PC-9 (cell line): Measurements from ENCODE around the gene RNF8.

ENCODE experiments used
- CTCF ChIP-seq: fragments of 200-600 bp; sonication (generic); conservative IDR thresholded peaks from 2 replicates; pipeline ENCODE4 v1.6.1; 2017; ENCODE audit warnings: mixed run types, antibody characterized with exemption, mild to moderate bottlenecking, moderate library complexity
- EZH2 ChIP-seq: fragments of 200-600 bp; sonication (generic); IDR thresholded peaks from 2 replicates; pipeline ENCODE4 v1.8.0; 2017; ENCODE audit warnings: antibody characterized with exemption, low read depth

DNA sequence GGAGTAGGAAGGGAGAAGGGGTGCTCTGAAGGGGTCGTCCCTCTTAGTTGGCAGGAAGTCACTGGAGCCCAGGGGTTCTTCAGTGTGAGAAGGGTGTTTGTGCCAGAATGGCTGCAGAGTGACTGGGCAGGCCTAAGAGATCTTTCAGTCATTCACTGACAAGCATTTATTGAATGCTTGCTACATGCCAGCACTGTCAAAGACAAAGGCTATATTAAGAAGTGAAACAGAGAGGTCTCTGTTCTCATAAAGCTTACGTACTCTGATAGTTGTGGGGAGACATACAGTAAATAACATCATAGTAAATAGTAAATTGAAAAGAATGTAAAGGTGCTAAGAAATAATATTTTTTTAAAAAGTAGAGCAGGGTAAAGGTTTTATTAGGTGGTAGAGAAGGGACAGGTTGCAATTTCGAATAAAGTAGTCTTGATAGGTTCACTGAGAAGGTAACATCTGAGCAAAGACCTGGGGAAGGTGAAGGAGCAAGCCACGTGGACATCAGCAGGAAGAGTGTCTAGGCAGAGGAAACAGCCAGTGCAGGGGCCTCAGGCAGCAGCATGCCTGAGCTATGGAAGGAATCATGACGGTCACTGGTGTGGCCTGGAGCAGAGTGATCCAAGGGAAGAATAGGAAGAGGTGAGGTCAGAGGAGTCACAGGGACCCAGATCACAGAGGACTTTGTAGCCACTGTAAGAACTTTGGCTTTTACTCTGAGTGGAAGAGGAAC lies 36.3 kb upstream of the RNF8 start:
- TF ChIP-seq CTCF (no peak), EZH2 (no peak)
